Psoas muscle (tissue), 8 donors: Measurements from ENCODE around the gene ARHGEF17. TPM values are rescaled to one million over a fixed set of nuclear protein-coding genes. Genes with fewer than 3 reads are reported as not detected.

Source experiments
- ATAC-seq, 4 donors: fragments of 200-7000 bp; cut with Tn5 transposase; one replicate each; pipeline ENCODE4 v1.9.1; 2020; ENCODE audit warnings: moderate library complexity in 3 of 4, mild to moderate bottlenecking in 2 of 4
- DNase-seq, 2 donors: peaks; one replicate each; pipeline ENCODE4 v3.0.0-alpha.2; 2020
- H3K27ac ChIP-seq: fragments of 200-600 bp; one replicate; pipeline ENCODE4 v1.8.0; 2022
- H3K27me3 ChIP-seq, 3 donors: fragments of 200-600 bp in 1 of 3; one replicate each; pipeline versions ENCODE4 v1.6.1 to v1.8.0; 2013 to 2022; ENCODE audit warnings: low read length in 2 of 3, mild to moderate bottlenecking in 2 of 3, moderate library complexity in 1 of 3; ENCODE audit not compliant: insufficient read depth in 3 of 3
- H3K36me3 ChIP-seq, 2 donors: fragments of 200-600 bp in 1 of 2; one replicate each; pipeline versions ENCODE4 v1.6.1 to v1.8.0; 2013 to 2022; ENCODE audit warnings: low read depth in 1 of 2, mild to moderate bottlenecking in 1 of 2, moderate library complexity in 1 of 2; ENCODE audit not compliant: insufficient read depth in 1 of 2
- H3K4me1 ChIP-seq: fragments of 200-600 bp; one replicate; pipeline ENCODE4 v1.8.0; 2022
- H3K4me3 ChIP-seq: fragments of 200-600 bp; one replicate; pipeline ENCODE4 v1.8.0; 2022; ENCODE audit warnings: mild to moderate bottlenecking
- H3K9me3 ChIP-seq: fragments of 200-600 bp; one replicate; pipeline ENCODE4 v1.8.0; 2022
- CTCF ChIP-seq: fragments of 200-600 bp; IDR thresholded peaks from one replicate; pipeline ENCODE4 v1.8.0; 2022; ENCODE audit warnings: antibody characterized with exemption
- WGBS, 3 donors: extraction: QIAGEN DNeasy Blood & Tissue Kit; methylation state at CpG; one replicate each; pipeline versions ENCODE4 v1.1.6 to v1.1.7; 2013; 5-methylcytosine and 5-hydroxymethylcytosine counted together
- intact Hi-C, 2 donors: fragments of 100-400 bp; cut with DNase I; formaldehyde crosslinking; loops; one replicate each; pipeline versions ENCODE4 v1.11.0 to v1.14.2; 2022
- polyA plus RNA-seq, 3 donors: library from polyadenylated mRNA; stranded (reverse); fragments of 200-250 nt; gene quantifications; one replicate each; pipeline ENCODE4 v1.2.3, GENCODE V29; 2013
- total RNA-seq, 4 donors: library from RNA; stranded (reverse); fragmentation: NEBNext Ultra II Directional in 2 of 4; extraction: Animal tissue kit (Norgen Biotek cat#: 25700) in 2 of 4; gene quantifications; one replicate each; pipeline versions ENCODE4 v1.2.1 to v1.2.4, GENCODE V29; 2021 to 2023
- donor health status: healthy with polysubstance abuse.
- donor health status: DM: no; HTN: no; CAD: no; lungs with moderate emphysema.
- donor health status: Bipolar disorder and iron deficiency.
- donor health status: healthy.
- donor health status: DM: yes; HTN: yes; CAD: no.
- donor health status: DM: no; HTN: no; CAD: no.
- donor health status: DM: no; HTN: no; CAD: no.
- donor health status: DM: yes; HTN: yes; CAD: no.

Gene ARHGEF17
- total and polyA plus RNA-seq, 7 donors, result 5.7 to 38.4 (median 10.8) TPM

GRCh38 chr11:73262851-73263495 lies 45.1 kb upstream of the ARHGEF17 start:
- WGBS, 3 donors, result 40 to 64% (median 51%) methylated on average over 5 of the region's 5 CpGs
- Histone ChIP-seq H3K27ac (no peak overlapping the region), H3K36me3 (no peaks in the 10 kb centered on the region), H3K4me3 (no peak overlapping the region), H3K27me3 (peaks cover 0 to 5% (median 0%) of the 10 kb centered on the region in 3 donors), H3K4me1 (peaks cover 26% of the 10 kb centered on the region), H3K9me3 (no peaks in the 10 kb centered on the region)
- DNase-seq (no peak), ATAC-seq (peak; percentile 73 to 83 (median 76))
- intact Hi-C loops, result no loop called here
- no peak for TF ChIP-seq CTCF

GRCh38 chr11:73263640-73264039 lies 44.4 kb upstream of the ARHGEF17 start:
- TF ChIP-seq CTCF, result no peak
- no peak for ATAC-seq
- 77 to 85% (median 81%) methylated on average over 2 of the region's 2 CpGs for WGBS, 3 donors
- DNase-seq, result no peak
- H3K27me3 ChIP-seq, result peaks cover 0 to 5% (median 0%) of the 10 kb centered on the region in 3 donors
- intact Hi-C loops, result no loop called here
- H3K4me3 ChIP-seq, result no peak overlapping the region
- H3K4me1 ChIP-seq, result peaks cover 21% of the 10 kb centered on the region
- H3K27ac ChIP-seq, result no peak overlapping the region
- H3K9me3 ChIP-seq, result no peaks in the 10 kb centered on the region
- no peaks in the 10 kb centered on the region for H3K36me3 ChIP-seq

- no peaks in the 10 kb centered on the region for H3K9me3 ChIP-seq
- peaks cover 21% of the 10 kb centered on the region for H3K4me1 ChIP-seq
- peak in 1 of 4 donors; percentile 28 for ATAC-seq
- no peak for DNase-seq
- H3K27ac ChIP-seq, result no peak overlapping the region
- intact Hi-C loops, result no loop called here
- no peaks in the 10 kb centered on the region for H3K36me3 ChIP-seq
- 60 to 87% (median 72%) methylated on average over 4 of the region's 4 CpGs for WGBS, 3 donors
- no peak overlapping the region for H3K4me3 ChIP-seq
- TF ChIP-seq CTCF, result no peak
- H3K27me3 ChIP-seq, result peaks cover 0 to 5% (median 0%) of the 10 kb centered on the region in 3 donors
Measured at GRCh38 chr11:73265278-73265810, 42.7 kb upstream of the ARHGEF17 start.

GRCh38 chr11:73265853-73266645 lies 42.0 kb upstream of the ARHGEF17 start:
- Histone ChIP-seq H3K4me1 (peaks cover 21% of the 10 kb centered on the region), H3K9me3 (no peaks in the 10 kb centered on the region), H3K4me3 (no peak overlapping the region), H3K27me3 (peaks cover 0 to 5% (median 0%) of the 10 kb centered on the region in 3 donors), H3K27ac (peak overlapping the region; percentile 7), H3K36me3 (no peaks in the 10 kb centered on the region)
- DNase-seq (no peak), ATAC-seq (peak; percentile 47 to 80 (median 73))
- WGBS, 3 donors, result 39 to 54% (median 44%) methylated on average over 3 of the region's 3 CpGs
- intact Hi-C loops, result no loop called here
- TF ChIP-seq CTCF, result no peak
